Dendritic cell treated with granulocyte-macrophage colony-stimulating factor and Interleukin-4, amounts not matched to agents 40 ng/mL and 50 ng/mL, for 4 days (primary cell): ENCODE data around the gene ANXA7.

Experiments used
- H3K27ac Mint-ChIP-seq: one replicate; pipeline ENCODE4 v1.8.0; 2022; ENCODE audit warnings: mild to moderate bottlenecking, mixed read lengths
- H3K27me3 Mint-ChIP-seq: one replicate; pipeline ENCODE4 v1.8.0; 2022; ENCODE audit warnings: mild to moderate bottlenecking, mixed read lengths
- H3K36me3 Mint-ChIP-seq: one replicate; pipeline ENCODE4 v1.8.0; 2022; ENCODE audit warnings: low read depth, mixed read lengths
- H3K4me1 Mint-ChIP-seq: one replicate; pipeline ENCODE4 v1.8.0; 2022; ENCODE audit warnings: low read depth, mixed read lengths
- H3K4me3 Mint-ChIP-seq: one replicate; pipeline ENCODE4 v1.8.0; 2022; ENCODE audit warnings: mild to moderate bottlenecking, moderate library complexity, mixed read lengths
- H3K9me3 Mint-ChIP-seq: one replicate; pipeline ENCODE4 v1.8.0; 2022; ENCODE audit warnings: mixed read lengths
- intact Hi-C: fragments of 100-400 bp; cut with micrococcal nuclease; formaldehyde crosslinking; loops from one replicate; pipeline ENCODE4 v1.15.0; 2022

ANXA7 gene

GRCh38 chr10:73413528-73414229 lies at the start of gene ANXA7:
TSS of gene ANXA7 (minus strand) at chr10:73414058. CDS start at chr10:73400856, 13,202 bp downstream.
- H3K9me3 Mint-ChIP-seq, result no peaks in the 10 kb centered on the region
- H3K27me3 Mint-ChIP-seq, result peaks cover 16% of the 10 kb centered on the region
- peaks cover 34% of the 10 kb centered on the region for H3K36me3 Mint-ChIP-seq
- H3K4me3 Mint-ChIP-seq, result peak within 1 kb of the TSS; percentile 95
- intact Hi-C loops, result loop anchor here (1.0 to 2.0 kb wide), 2 partner anchors 161 to 167 kb away; partner anchors contain the start of genes DNAJC9 and MRPS16
- H3K27ac Mint-ChIP-seq, result peak within 1 kb of the TSS; percentile 95
- peaks cover 31% of the 10 kb centered on the region for H3K4me1 Mint-ChIP-seq

DNA sequence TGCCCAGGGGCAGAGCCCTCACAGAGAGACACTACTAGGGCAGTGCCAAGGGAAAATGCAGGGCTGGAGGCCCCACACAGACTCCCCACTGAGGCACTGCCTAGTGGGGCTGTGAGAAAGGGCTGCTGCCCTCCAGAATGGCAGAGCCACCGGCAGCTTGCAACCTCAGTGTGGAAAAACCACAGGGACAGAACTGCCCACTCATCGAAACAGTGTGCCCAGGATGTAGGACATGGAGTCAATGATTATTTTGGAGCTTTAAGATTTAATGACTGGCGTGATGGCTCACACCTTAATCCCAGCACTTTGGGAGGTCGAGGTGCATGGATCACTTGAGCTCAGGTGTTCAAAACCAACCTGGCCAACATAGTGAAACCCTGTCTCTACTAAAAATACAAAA lies 47.0 kb upstream of the ANXA7 start:
- peaks cover 83% of the 10 kb centered on the region for H3K36me3 Mint-ChIP-seq
- H3K27ac Mint-ChIP-seq, result peak overlapping the region; percentile 12
- H3K9me3 Mint-ChIP-seq, result no peaks in the 10 kb centered on the region
- no peak overlapping the region for H3K4me3 Mint-ChIP-seq
- intact Hi-C loops, result no loop called here
- H3K4me1 Mint-ChIP-seq, result no peaks in the 10 kb centered on the region
- H3K27me3 Mint-ChIP-seq, result no peaks in the 10 kb centered on the region

- Mint-ChIP-seq H3K27ac (no peak overlapping the region), H3K27me3 (no peaks in the 10 kb centered on the region), H3K9me3 (no peaks in the 10 kb centered on the region), H3K4me3 (no peak overlapping the region), H3K4me1 (no peaks in the 10 kb centered on the region), H3K36me3 (peaks cover 82% of the 10 kb centered on the region)
- intact Hi-C loops, result no loop called here
Observed at GRCh38 chr10:73459683-73460314, 45.9 kb upstream of the ANXA7 start.

- H3K4me3 Mint-ChIP-seq, result no peak overlapping the region
- H3K9me3 Mint-ChIP-seq, result no peaks in the 10 kb centered on the region
- H3K36me3 Mint-ChIP-seq, result peaks cover 72% of the 10 kb centered on the region
- intact Hi-C loops, result no loop called here
- H3K4me1 Mint-ChIP-seq, result no peaks in the 10 kb centered on the region
- H3K27ac Mint-ChIP-seq, result no peak overlapping the region
- H3K27me3 Mint-ChIP-seq, result no peaks in the 10 kb centered on the region
Observed at GRCh38 chr10:73456187-73456890, 42.5 kb upstream of the ANXA7 start.

DNA sequence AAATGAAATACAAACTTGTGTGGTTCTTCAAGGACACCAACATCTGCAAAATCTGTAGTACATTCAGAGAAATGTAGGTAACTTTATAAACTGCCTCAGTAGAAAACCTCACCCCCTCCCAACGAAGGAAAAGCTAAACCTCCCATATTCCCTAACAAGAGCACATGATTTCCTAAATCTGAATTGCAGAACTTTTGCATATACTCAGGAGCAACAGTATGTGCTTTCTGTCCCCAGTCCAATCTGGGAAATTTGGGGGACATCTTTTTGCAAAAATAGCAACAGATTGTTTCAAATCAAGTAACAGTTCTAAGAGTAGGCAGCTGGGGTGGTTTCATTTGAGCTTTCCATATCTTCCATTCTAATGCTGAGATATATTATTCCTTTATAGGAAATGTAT lies 35.3 kb upstream of the ANXA7 start:
- Mint-ChIP-seq H3K27me3 (no peaks in the 10 kb centered on the region), H3K4me3 (no peak overlapping the region), H3K27ac (no peak overlapping the region), H3K4me1 (no peaks in the 10 kb centered on the region), H3K36me3 (peaks cover 68% of the 10 kb centered on the region), H3K9me3 (no peaks in the 10 kb centered on the region)
- intact Hi-C loops, result no loop called here

DNA sequence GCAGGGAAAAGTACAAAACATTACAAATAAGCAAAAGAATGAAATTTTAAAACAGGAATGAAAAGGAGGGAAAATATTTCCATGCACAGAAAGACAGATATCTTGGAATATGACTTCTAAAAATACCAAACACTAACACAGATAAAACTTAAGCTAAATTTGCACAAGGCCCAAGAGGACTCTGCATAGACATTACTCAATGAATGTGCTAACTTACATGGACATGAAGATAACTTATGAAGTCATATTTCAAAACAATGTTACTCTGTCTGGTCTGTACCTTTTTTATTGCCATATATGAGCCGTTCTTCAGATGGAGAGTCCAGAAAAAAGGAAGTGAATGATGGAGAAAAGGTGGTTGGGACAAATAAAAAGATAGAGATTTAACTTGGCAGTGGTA lies 34.5 kb upstream of the ANXA7 start:
- H3K27me3 Mint-ChIP-seq, result no peaks in the 10 kb centered on the region
- H3K4me3 Mint-ChIP-seq, result no peak overlapping the region
- no peaks in the 10 kb centered on the region for H3K4me1 Mint-ChIP-seq
- H3K36me3 Mint-ChIP-seq, result peaks cover 60% of the 10 kb centered on the region
- intact Hi-C loops, result no loop called here
- no peak overlapping the region for H3K27ac Mint-ChIP-seq
- no peaks in the 10 kb centered on the region for H3K9me3 Mint-ChIP-seq

- H3K4me1 Mint-ChIP-seq, result no peaks in the 10 kb centered on the region
- no peaks in the 10 kb centered on the region for H3K27me3 Mint-ChIP-seq
- no peak overlapping the region for H3K27ac Mint-ChIP-seq
- intact Hi-C loops, result no loop called here
- peaks cover 60% of the 10 kb centered on the region for H3K36me3 Mint-ChIP-seq
- H3K4me3 Mint-ChIP-seq, result no peak overlapping the region
- no peaks in the 10 kb centered on the region for H3K9me3 Mint-ChIP-seq
Observed at GRCh38 chr10:73446926-73447325, 33.1 kb upstream of the ANXA7 start.

- H3K4me1 Mint-ChIP-seq, result no peaks in the 10 kb centered on the region
- no peak overlapping the region for H3K27ac Mint-ChIP-seq
- H3K27me3 Mint-ChIP-seq, result no peaks in the 10 kb centered on the region
- no peaks in the 10 kb centered on the region for H3K9me3 Mint-ChIP-seq
- no peak overlapping the region for H3K4me3 Mint-ChIP-seq
- peaks cover 56% of the 10 kb centered on the region for H3K36me3 Mint-ChIP-seq
- intact Hi-C loops, result no loop called here
Observed at GRCh38 chr10:73444457-73444856, 30.6 kb upstream of the ANXA7 start.

DNA sequence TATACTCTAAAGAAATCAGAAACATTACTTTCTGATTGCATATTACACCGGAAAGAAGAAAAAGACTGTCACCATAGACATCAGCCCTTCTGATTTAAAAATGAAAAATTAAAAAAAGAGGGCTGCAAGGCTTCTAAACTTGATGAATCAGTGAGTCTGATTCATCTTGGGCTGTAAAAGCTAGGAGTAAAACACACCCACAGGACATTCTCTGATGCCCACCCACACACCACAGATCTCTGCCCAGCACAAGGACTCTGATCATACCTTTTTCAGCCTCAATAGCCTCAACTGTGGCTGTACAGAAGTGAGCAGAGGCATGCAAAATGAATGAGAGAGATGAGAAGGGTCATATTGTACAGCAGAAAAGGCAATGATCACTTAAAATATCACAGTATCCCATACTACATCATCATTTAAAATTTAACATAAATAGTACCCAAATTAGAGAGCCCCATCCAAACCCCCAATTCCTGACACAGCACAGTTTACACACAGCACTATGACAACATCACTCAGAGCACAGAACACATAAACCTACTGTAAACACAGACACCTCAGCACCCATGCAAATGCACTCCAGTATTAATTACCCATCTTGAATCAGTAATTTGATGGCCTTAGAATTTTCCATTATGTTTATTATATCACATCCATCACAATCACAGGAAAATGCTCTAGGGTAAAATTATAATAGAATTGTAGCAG lies 25.9 kb upstream of the ANXA7 start:
- intact Hi-C loops, result no loop called here
- no peaks in the 10 kb centered on the region for H3K4me1 Mint-ChIP-seq

GRCh38 chr10:73439055-73439454 lies 25.2 kb upstream of the ANXA7 start:
- no peaks in the 10 kb centered on the region for H3K4me1 Mint-ChIP-seq
- no peaks in the 10 kb centered on the region for H3K9me3 Mint-ChIP-seq
- no peak overlapping the region for H3K4me3 Mint-ChIP-seq
- no peaks in the 10 kb centered on the region for H3K27me3 Mint-ChIP-seq
- intact Hi-C loops, result no loop called here
- no peak overlapping the region for H3K27ac Mint-ChIP-seq
- H3K36me3 Mint-ChIP-seq, result peaks cover 50% of the 10 kb centered on the region

More for the DNA sequence above, 25.9 kb upstream of the ANXA7 start:
- Mint-ChIP-seq H3K9me3 (no peaks in the 10 kb centered on the region), H3K36me3 (peaks cover 51% of the 10 kb centered on the region), H3K27me3 (no peaks in the 10 kb centered on the region), H3K27ac (no peak overlapping the region), H3K4me3 (no peak overlapping the region)

DNA sequence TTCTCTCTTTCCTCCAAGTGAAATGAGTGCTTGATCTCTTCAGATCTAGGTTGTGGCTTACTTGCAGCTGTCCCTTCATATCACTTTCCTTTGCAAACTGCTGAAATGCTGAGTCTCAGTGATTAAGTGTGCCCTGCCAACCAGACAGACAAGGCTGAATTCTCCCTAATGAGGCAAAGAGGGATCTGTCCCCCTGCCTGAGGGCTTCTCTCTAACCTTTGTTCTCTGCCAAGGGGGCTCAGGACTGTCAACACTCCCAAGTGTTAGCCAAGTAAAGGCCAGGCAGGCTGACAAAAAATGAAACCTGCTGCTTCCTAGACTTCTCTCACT lies 19.6 kb upstream of the ANXA7 start, which contains the start of gene MSS51:
MSS51 (minus strand) TSS at position 24 of the 330 bp plus-strand sequence. CDS start 5,277 bp downstream, outside the sequence.
- intact Hi-C loops, result no loop called here
- Mint-ChIP-seq H3K4me3 (no peak within 1 kb of the TSS), H3K9me3 (no peaks in the 10 kb centered on the region), H3K27me3 (no peaks in the 10 kb centered on the region), H3K27ac (no peak within 1 kb of the TSS), H3K36me3 (peaks cover 39% of the 10 kb centered on the region), H3K4me1 (no peaks in the 10 kb centered on the region)

- intact Hi-C loops, result no loop called here
- peaks cover 39% of the 10 kb centered on the region for H3K36me3 Mint-ChIP-seq
- no peak overlapping the region for H3K4me3 Mint-ChIP-seq
- no peaks in the 10 kb centered on the region for H3K4me1 Mint-ChIP-seq
- no peaks in the 10 kb centered on the region for H3K9me3 Mint-ChIP-seq
- no peaks in the 10 kb centered on the region for H3K27me3 Mint-ChIP-seq
- H3K27ac Mint-ChIP-seq, result no peak overlapping the region
Observed at GRCh38 chr10:73432646-73433537, 19.0 kb upstream of the ANXA7 start.

GRCh38 chr10:73426318-73426717 lies 12.5 kb upstream of the ANXA7 start:
- Mint-ChIP-seq H3K27me3 (no peaks in the 10 kb centered on the region), H3K27ac (no peak overlapping the region), H3K4me3 (no peak overlapping the region), H3K4me1 (no peaks in the 10 kb centered on the region), H3K36me3 (peaks cover 67% of the 10 kb centered on the region), H3K9me3 (no peaks in the 10 kb centered on the region)
- intact Hi-C loops, result no loop called here
